SK-N-DZ (cell line): ENCODE results near the gene ZNF185.
"Not testable (repeated sequence)": the region's sequence is repeated elsewhere in the genome, so short reads cannot be mapped to it uniquely, and the experiment has no call there.

ENCODE experiments used
- DNase-seq: peaks from one replicate; pipeline ENCODE4 v3.0.0-alpha.2; 2015; ENCODE audit warnings: low spot score

The ZNF185 gene

GRCh38 chrX:152895121-152895520, 2.7 kb upstream of the ZNF185 start:
- DNase-seq: no peak

DNA sequence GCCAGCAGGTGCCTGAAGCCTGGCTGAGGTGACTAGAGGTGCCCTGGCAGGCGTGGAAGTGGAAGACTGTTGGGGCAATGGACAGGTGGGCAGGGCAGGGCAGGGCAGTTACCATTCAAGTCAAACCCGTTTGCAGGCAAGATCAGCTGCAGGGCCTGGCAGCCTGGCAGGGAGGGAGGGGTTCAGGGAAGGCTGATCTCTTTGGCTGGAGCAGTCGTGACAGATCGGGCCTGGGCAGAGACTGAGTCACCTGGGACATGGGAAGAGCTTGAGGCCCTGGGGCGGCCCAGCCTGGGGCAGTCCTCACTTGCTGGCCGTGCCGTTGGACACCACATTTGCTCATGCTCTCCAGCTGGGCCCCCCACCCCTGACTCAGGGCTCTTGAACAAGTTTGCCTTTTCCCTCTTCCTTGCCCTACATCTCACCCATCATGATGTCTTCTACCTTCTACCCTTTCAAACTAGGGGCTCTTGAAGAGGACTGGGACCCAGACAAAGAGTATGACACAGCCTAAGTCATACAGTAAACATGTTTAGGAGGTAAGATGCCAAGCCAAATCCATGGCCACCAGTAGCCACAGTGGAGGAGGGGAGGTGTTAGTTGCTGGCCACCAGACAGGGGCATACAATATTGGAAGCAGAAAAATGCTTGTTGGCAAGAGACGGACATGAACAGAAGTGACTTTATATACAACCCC, 2.0 kb upstream of the ZNF185 start:
- DNase-seq: no peak

GRCh38 chrX:152896450-152896849, 1.4 kb upstream of the ZNF185 start:
- DNase-seq: no peak

- no peak for DNase-seq
Observed at GRCh38 chrX:152898442-152898841, 575 bp downstream of the ZNF185 start.

- no peak for DNase-seq
Observed at GRCh38 chrX:152899111-152899873, 1.4 kb downstream of the ZNF185 start.

DNA sequence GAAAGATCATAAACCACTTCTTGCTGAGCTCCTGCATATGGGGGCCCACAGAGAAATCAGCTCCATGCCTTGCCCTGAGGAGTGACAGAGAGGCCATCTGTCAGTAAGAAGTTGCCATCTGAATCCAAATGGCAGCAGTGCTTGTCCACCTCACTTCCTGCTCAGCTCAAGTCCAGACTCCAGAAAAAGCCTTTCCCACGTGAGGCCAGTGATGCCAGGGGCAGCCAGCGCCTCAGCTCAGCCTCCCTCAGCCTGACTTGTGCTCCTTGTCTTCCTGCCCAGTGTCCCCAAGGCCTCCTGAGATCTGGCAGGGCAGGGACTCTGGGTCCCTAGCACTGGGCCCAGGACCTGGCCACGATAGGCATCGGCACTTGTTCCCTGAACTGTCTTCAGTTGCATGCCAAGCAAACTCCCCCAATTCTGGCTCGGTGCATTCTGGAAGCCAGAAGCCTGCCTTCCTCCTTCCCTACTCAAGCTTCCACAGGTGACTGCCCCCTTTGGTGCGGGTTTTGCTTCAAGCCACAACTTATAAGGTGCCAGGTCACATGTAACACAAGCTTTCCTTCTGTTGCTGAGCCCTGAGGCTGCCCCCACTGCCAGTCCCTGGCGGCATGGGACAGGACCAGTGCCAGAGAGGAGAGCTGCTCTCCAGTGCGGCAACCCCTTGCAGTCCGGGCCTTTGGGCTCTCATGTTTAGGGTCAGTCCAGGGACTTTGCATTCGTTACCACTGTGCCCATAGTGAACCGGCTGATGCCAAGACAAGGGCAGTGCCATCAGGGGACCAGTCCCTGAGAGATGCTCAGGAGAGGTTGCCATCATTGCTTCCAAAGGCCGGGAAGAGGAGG, 2.2 kb downstream of the ZNF185 start:
- no peak for DNase-seq

- no peak for DNase-seq
Observed at GRCh38 chrX:152900937-152901445, 3.1 kb downstream of the ZNF185 start.

- no peak for DNase-seq
Observed at GRCh38 chrX:152901816-152902501, 4.1 kb downstream of the ZNF185 start.

DNA sequence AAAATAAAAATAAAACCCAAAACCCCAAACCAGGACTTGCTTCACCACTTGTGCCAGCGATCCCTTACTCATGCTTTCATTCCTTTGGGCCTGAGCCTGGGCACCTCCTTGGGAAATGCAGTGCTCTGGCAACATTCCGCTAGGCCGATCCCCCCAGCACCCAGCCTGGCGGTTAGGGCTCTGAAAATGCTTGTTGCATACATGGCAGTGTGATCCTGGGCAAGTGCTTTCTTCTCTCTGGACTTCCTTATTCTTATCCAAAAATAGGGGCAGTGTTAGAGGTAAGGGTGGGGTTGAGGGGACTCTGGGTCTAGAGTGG, 4.6 kb downstream of the ZNF185 start:
- no peak for DNase-seq

DNA sequence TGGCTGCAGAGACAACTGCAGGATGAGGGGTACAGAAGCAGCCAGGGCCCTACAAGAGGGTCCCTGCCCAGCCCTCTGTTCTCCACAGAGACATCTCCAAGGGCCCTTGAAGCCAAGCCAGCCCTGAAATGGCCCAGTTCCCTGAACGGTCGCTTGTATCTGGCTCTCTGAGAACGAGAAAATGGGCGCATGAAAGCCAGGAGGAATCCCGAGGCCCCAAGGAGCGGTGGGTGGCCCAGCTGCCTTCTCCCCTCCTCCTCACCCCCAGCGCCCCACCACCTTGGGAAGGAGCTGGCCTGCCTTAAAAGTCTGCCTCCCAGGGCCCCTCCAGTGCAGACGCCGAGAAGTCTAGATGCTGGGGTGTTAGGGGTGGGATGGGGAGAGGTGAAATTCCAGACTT, 5.7 kb downstream of the ZNF185 start:
- no peak for DNase-seq

- DNase-seq: peak; percentile 61
Observed at GRCh38 chrX:152904151-152905080, 6.5 kb downstream of the ZNF185 start.

DNA sequence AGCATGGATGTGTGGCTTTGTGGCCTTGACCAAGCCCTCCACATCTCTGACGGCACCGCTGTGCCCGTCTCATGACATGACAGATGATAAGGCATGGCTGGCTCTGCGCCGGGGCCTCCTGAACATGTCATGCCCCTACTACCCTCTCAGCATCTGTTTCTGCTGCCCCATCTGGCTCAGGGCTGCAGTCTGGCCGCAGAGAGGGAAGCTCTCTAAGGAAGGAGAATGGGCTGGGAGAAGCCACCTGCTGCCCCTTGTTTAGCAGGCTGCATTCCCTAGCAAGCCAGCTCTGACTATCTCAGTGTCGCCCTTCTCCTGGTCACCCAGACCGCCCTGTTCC, 7.2 kb downstream of the ZNF185 start:
- DNase-seq: peak; percentile 33

GRCh38 chrX:152907084-152907651, 9.3 kb downstream of the ZNF185 start:
- DNase-seq: peak; percentile 71

DNA sequence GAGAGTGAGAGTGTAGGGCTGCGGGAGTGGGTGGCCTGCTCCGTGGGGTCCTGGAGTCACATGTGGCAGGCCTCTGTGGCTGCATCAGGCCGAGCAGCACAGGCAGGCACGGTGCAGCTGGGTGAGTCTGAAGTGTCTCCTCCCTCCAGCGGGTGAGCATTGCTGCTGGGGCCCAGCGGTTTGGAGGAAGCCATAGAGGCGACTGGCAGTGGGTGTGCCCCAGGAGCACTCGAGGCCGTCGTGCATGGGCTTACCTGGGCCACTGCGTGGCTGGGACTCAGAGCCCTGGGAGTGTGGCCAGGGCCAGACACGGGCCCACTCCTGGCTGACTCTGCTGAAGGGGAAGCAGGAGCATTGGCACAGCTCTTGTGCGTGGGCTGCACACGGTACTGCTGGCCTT, 10.6 kb downstream of the ZNF185 start:
- DNase-seq: no peak

DNA sequence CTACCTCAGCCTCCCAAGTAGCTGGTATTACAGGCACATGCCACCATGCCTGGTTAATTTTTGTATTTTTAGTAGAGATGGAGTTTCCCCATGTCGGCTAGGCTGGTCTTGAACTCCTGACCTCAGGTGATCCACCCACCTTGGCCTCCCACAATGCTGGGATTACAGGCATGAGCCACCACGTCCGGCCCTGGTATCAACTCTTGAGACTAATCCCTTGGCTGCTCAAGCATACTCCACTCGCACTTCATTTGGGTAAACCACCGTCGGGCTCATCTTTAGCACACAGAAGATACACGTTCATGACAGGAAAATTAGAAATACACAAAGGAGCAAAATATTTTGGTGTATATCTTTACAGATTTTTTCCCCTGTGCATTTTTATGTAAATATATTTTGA, 12.2 kb downstream of the ZNF185 start:
- DNase-seq: not testable (repeated sequence)

DNA sequence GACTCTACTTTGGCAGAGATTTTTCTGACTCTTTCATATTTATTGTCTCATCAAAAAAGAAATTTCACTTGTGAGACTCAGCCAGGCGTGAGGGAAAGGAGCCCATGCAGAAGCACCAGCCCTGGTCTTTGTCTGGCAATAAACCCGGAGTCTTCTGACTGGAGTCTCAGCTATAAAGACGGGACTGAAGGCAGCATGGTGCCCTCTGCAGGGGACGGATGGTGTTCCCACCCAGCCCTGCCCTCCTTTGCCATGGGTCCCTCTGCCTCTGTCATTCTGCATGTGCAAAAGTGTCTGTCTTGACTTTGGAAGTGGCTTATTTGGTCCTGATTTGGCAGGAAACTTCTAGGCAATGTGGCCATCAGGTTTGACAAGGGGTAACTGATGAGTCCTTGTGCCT, 14.2 kb downstream of the ZNF185 start:
- no peak for DNase-seq

DNA sequence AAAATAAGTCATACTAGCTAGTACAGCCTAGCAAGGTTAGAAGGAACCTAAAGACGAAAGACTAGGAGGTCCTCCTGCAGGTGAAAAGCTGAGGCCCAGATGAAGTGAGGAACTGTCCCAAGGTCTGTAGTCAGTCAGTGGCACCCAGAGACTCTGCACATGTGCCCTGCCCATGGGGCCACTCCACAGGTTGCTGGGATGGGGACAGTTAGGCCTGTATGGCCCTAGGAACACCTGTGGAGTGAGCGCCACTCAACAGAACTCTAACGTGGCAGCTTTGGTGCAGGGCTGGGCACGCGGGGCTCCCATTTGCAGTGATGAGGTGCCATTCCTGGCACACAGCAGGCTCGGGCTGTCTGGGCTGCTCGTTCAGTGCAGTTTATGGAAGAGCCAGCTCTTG, 14.8 kb downstream of the ZNF185 start:
- no peak for DNase-seq

GRCh38 chrX:152913346-152913745, 15.5 kb downstream of the ZNF185 start:
- no peak for DNase-seq

GRCh38 chrX:152913910-152914309, 16.0 kb downstream of the ZNF185 start:
- no peak for DNase-seq

- DNase-seq: peak; percentile 52
Observed at GRCh38 chrX:152915541-152916241, 17.8 kb downstream of the ZNF185 start.
